SK-N-SH treated with all-trans-retinoic acid at 6 μM for 48 hours (cell line): ENCODE data around the gene C5orf47.

ENCODE experiments used
- ATAC-seq: fragments of 200-7000 bp; cut with Tn5 transposase; 3 replicates; pipeline ENCODE4 v1.9.1; 2020; ENCODE audit warnings: mild to moderate bottlenecking, moderate library complexity
- ARNTL ChIP-seq: fragments of 450-650 bp; formaldehyde crosslinking; IDR thresholded peaks from 2 replicates; pipeline ENCODE4 v1.5.0; 2020; ENCODE audit warnings: low read depth, mild to moderate bottlenecking, moderate library complexity, borderline replicate concordance
- BACH2 ChIP-seq: fragments of 250-450 bp; sonication (Bioruptor Pico); IDR thresholded peaks from 2 replicates; pipeline ENCODE4 v1.9.0; 2021; ENCODE audit warnings: mild to moderate bottlenecking, borderline replicate concordance
- CSRNP3 ChIP-seq: fragments of 250-450 bp; sonication (Bioruptor Pico); IDR thresholded peaks from 2 replicates; pipeline ENCODE4 v1.5.1; 2021; ENCODE audit warnings: mild to moderate bottlenecking, moderate library complexity
- ESRRG ChIP-seq: fragments of 250-450 bp; sonication (Bioruptor Pico); IDR thresholded peaks from 2 replicates; pipeline ENCODE4 v1.6.1; 2021; ENCODE audit warnings: mild to moderate bottlenecking
- GLIS3 ChIP-seq: fragments of 250-450 bp; sonication (Bioruptor Pico); IDR thresholded peaks from 2 replicates; pipeline ENCODE4 v1.5.0; 2020; ENCODE audit warnings: mild to moderate bottlenecking, moderate library complexity
- ISL1 ChIP-seq: fragments of 250-450 bp; sonication (Bioruptor Pico); IDR thresholded peaks from 2 replicates; pipeline ENCODE4 v2.1.2; 2022; ENCODE audit warnings: mild to moderate bottlenecking, moderate library complexity
- OSR1 ChIP-seq: fragments of 250-450 bp; sonication (Bioruptor Pico); IDR thresholded peaks from 2 replicates; pipeline ENCODE4 v1.8.0; 2022; ENCODE audit warnings: moderate library complexity, mild to moderate bottlenecking, inconsistent platforms
- PATZ1 ChIP-seq: fragments of 250-450 bp; sonication (Bioruptor Pico); IDR thresholded peaks from 2 replicates; pipeline ENCODE4 v1.8.0; 2020; ENCODE audit warnings: mild to moderate bottlenecking, moderate library complexity, borderline replicate concordance
- POU6F1 ChIP-seq: fragments of 250-450 bp; sonication (Bioruptor Pico); IDR thresholded peaks from 2 replicates; pipeline ENCODE4 v1.8.0; 2021; ENCODE audit warnings: low read depth, mild to moderate bottlenecking, moderate library complexity, borderline replicate concordance
- PPARA ChIP-seq: fragments of 250-450 bp; sonication (Bioruptor Pico); IDR thresholded peaks from 2 replicates; pipeline ENCODE4 v1.5.0; 2020; ENCODE audit warnings: mild to moderate bottlenecking, borderline replicate concordance
- SNAI2 ChIP-seq: fragments of 250-450 bp; sonication (Bioruptor Pico); IDR thresholded peaks from 2 replicates; pipeline ENCODE4 v1.5.0; 2020; ENCODE audit warnings: mild to moderate bottlenecking, moderate library complexity
- TOX ChIP-seq: fragments of 250-450 bp; sonication (Bioruptor Pico); IDR thresholded peaks from 2 replicates; pipeline ENCODE4 v1.8.0; 2021; ENCODE audit warnings: mild to moderate bottlenecking, moderate library complexity, borderline replicate concordance
- TSHZ2 ChIP-seq: fragments of 250-450 bp; sonication (Bioruptor Pico); IDR thresholded peaks from 2 replicates; pipeline ENCODE4 v1.5.0; 2020; ENCODE audit warnings: mild to moderate bottlenecking, moderate library complexity
- ZC3H10 ChIP-seq: fragments of 250-450 bp; sonication (Bioruptor Pico); IDR thresholded peaks from 2 replicates; pipeline ENCODE4 v1.5.1; 2021; ENCODE audit warnings: mild to moderate bottlenecking, moderate library complexity
- ZFP3 ChIP-seq: fragments of 250-450 bp; sonication (Bioruptor Pico); IDR thresholded peaks from 2 replicates; pipeline ENCODE4 v1.5.0; 2020; ENCODE audit warnings: mild to moderate bottlenecking, moderate library complexity
- ZFP30 ChIP-seq: fragments of 450-650 bp; formaldehyde crosslinking; IDR thresholded peaks from 2 replicates; pipeline ENCODE4 v1.5.0; 2022; ENCODE audit warnings: mild to moderate bottlenecking, moderate library complexity
- ZNF8 ChIP-seq: fragments of 450-650 bp; formaldehyde crosslinking; IDR thresholded peaks from 2 replicates; pipeline ENCODE4 v1.5.0; 2020; ENCODE audit warnings: mild to moderate bottlenecking, moderate library complexity

C5orf47 gene

GRCh38 chr5:173973616-173973969 is 15.4 kb upstream of the C5orf47 start (continued):
- TF ChIP-seq TSHZ2 (CRISPR knock-in tag) (no peak), CSRNP3 (CRISPR knock-in tag) (no peak), PPARA (CRISPR knock-in tag) (no peak)

- ATAC-seq, result no peak
- TF ChIP-seq ZFP30 (no peak), ZFP3 (CRISPR knock-in tag) (no peak), PATZ1 (no peak), TOX (CRISPR knock-in tag) (no peak), TSHZ2 (CRISPR knock-in tag) (no peak), BACH2 (CRISPR knock-in tag) (no peak), ISL1 (CRISPR knock-in tag) (no peak), GLIS3 (no peak), OSR1 (CRISPR knock-in tag) (no peak), SNAI2 (CRISPR knock-in tag) (no peak)
Measured at GRCh38 chr5:173974688-173975239, 14.2 kb upstream of the C5orf47 start.

GRCh38 chr5:173981185-173981761 is 7.7 kb upstream of the C5orf47 start:
- no peak for ATAC-seq
- no peak for TF ChIP-seq BACH2 (CRISPR knock-in tag)
- no peak for TF ChIP-seq OSR1 (CRISPR knock-in tag)
- TF ChIP-seq ZC3H10, result no peak
- TF ChIP-seq CSRNP3 (CRISPR knock-in tag), result no peak
- TF ChIP-seq SNAI2 (CRISPR knock-in tag), result no peak

GRCh38 chr5:173984218-173984617 is 4.8 kb upstream of the C5orf47 start:
- no peak for ATAC-seq
- TF ChIP-seq ZNF8 (CRISPR knock-in tag) (no peak), ESRRG (CRISPR knock-in tag) (no peak), POU6F1 (CRISPR knock-in tag) (no peak), ARNTL (CRISPR knock-in tag) (no peak), BACH2 (CRISPR knock-in tag) (no peak)
